PC-9 (cell line): ENCODE data around the gene PPP4R1.

Experiments used
- CTCF ChIP-seq: fragments of 200-600 bp; sonication (generic); conservative IDR thresholded peaks from 2 replicates; pipeline ENCODE4 v1.6.1; 2017; ENCODE audit warnings: mixed run types, antibody characterized with exemption, mild to moderate bottlenecking, moderate library complexity
- EZH2 ChIP-seq: fragments of 200-600 bp; sonication (generic); IDR thresholded peaks from 2 replicates; pipeline ENCODE4 v1.8.0; 2017; ENCODE audit warnings: antibody characterized with exemption, low read depth

- TF ChIP-seq CTCF, result no peak
- TF ChIP-seq EZH2, result no peak
Observed at GRCh38 chr18:9616049-9616448, 1.7 kb upstream of the PPP4R1 start.
